Sciatic nerve (tissue), 2 donors: ENCODE results near the gene IRF5. TPM values are rescaled to one million over a fixed set of nuclear protein-coding genes. Genes with fewer than 3 reads are reported as not detected.

Experiments
- ATAC-seq: fragments of 200-7000 bp; cut with Tn5 transposase; one replicate; pipeline ENCODE4 v1.9.1; 2020; ENCODE audit warnings: mild to moderate bottlenecking, moderate library complexity
- DNase-seq: peaks from one replicate; pipeline ENCODE4 v3.0.0-alpha.2; 2020; ENCODE audit warnings: low spot score
- intact Hi-C: fragments of 100-400 bp; cut with DNase I; formaldehyde crosslinking; loops from one replicate; pipeline ENCODE4 v1.14.2; 2022
- total RNA-seq: library from RNA; stranded (reverse); fragmentation: NEBNext Ultra II Directional; extraction: Animal tissue kit (Norgen Biotek cat#: 25700); gene quantifications from one replicate; pipeline ENCODE4 v1.2.1, GENCODE V29; 2021
- donor health status: DM: no; HTN: no; CAD: no.
- donor health status: DM: no; HTN: no; CAD: no.

Gene IRF5
- total RNA-seq, 1 donor from 2014 or later: 8.7 TPM

- intact Hi-C loops: no loop called here
- ATAC-seq (no peak), DNase-seq (peak; percentile 45)
These were observed 20.6 kb upstream of the IRF5 start for GRCh38 chr7:128917122-128917521.

DNA sequence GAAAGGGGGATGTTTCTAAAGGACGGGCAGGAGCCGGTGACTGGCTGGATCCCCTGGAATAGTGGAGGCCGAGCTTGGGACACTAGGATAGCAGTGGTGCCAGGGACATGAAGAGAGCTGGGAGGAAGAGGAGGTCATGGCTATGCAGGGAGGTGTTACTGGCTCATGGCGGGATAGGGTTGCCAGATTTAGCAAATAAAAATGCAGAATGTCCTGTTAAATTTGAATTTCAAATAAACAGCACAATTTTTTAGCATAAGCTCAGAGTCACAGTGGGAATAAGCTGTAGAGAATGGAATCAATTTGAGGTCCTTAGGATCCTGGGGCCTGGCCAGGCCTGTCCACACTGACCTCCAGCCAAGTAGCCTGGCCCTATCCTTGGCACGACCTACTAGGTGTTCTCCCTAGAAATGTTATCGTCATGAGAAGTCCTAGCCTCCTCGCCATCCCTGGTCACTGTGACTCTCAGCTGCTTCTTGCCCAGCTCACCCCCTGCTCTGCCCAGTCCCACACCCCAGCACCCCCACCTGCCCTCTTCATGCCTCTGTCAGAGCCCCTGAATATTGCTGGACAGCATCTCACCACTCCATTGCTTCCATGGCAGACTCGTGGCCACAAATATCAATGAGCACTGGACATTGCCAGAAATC, 19.6 kb upstream of the IRF5 start:
- intact Hi-C loops: no loop called here
- peak; percentile 13 for DNase-seq

DNA sequence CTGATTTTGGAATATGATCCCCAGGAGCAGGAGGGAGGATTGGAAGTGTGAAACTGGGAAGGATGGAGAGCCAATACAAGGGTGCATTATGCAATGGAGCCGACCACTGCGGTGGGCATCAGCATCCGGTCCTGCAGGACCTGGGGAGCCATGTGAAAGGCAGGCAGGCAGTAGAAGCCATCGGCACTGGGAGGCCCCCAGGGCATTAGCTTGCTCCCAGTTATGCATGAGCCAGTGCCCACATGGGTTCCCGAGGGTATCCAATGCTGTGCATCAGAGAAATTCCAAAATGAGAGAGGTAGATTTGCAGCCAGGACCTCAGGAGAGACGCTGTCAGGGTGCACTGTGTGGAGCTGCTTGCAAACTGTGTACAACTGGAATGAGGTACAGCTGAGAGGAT, 18.5 kb upstream of the IRF5 start:
- DNase-seq: peak; percentile 42
- intact Hi-C loops: no loop called here
- no peak for ATAC-seq

More for the DNA sequence above, 19.6 kb upstream of the IRF5 start:
- ATAC-seq: no peak

GRCh38 chr7:128919881-128920799, 17.6 kb upstream of the IRF5 start:
- intact Hi-C loops: no loop called here
- DNase-seq (peak; percentile 50), ATAC-seq (no peak)

- ATAC-seq (no peak), DNase-seq (peak; percentile 53)
- intact Hi-C loops: no loop called here
These were observed 16.7 kb upstream of the IRF5 start for GRCh38 chr7:128920913-128921582.

DNA sequence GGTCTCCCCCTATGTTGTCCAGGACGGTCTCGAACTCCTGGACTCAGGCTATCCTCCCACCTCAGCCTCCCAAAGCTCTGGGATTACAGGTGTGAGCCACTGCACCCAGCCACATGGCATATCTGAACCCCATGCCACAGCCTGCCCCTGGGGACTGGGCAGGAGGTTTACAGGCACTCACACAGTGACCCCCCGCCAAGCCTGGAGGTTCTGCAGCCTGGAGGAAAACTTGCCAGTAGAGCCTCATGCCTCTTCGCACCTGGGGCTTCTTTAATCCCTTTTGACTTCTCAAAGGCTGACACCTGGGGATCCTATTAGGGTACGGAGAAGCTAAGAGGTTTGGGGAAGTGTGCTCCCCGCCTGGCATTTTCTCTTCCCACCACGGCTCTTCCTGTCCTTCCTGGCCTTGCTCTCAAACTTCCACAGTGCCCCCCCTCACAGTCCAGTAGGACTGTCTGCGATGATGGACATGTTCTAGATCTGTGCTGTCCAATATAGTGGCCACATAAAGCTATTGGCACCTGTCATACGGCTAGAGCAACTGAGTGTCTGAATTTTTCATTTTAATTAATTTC, 15.8 kb upstream of the IRF5 start:
- DNase-seq: peak; percentile 35
- ATAC-seq: no peak
- intact Hi-C loops: no loop called here

DNA sequence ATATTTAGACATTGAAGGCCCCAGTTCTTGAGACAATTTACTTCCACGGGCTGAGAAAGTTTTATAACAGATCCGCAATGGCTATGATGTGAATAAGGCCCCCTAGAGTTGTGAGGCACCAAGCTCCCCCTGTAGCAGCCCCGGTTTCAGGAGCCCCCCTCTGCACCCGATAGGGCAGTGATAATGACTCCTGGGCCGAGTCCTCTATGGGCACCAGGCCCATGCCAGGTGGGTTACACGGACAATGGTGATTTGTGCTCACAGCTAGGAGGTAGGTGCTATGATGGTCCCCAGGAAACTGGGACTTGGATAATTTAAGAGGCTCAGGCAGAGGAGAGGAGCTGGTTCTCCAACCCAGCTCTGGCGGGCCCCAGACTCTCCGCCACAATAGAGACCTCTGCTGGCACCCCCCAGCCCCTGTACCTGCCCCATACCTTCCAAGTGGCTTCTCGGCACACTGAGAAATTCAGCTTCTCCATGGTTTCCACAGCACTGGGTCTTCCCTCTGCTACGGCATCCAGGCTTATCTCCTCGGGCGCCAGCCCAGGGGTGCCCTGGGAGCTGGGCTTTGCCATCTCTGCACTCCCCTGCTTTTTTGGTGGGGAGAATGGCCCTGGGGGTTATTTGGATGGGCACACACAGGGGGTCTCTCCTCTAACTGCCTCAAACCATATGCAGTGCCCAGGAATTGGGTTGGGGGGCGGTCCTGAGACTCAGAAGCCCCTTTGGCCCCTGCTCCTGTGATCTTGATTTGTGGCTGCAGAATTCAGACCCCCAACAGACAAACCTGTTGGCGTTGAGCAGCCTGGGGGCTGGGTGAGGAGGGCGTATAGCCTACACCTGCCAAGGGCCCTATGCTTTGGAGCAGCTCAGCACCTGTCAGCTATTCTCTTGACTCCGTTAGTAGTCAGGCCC, 15.0 kb upstream of the IRF5 start:
- DNase-seq (peak; percentile 43), ATAC-seq (no peak)
- intact Hi-C loops: no loop called here

DNA sequence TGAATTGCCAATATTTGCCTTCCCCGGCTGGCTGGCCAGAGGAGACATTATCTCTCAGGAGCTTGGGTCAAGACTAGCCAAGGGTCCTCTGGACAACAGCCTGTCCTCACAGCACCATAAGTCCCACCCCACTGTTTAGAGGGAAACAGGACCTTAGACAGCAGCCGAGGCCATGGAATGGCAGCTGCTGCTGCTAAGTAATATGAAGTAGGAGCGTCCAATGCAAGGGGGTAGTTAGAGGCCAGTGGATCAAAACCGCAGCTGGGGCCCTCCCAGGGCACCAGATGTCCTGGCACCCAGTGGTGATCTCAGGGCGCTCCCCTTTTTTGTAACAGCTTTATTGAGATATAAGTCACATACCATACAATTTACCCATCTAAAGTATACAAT, 14.3 kb upstream of the IRF5 start:
- ATAC-seq (no peak), DNase-seq (peak; percentile 14)
- intact Hi-C loops: no loop called here

- DNase-seq (no peak), ATAC-seq (no peak)
- intact Hi-C loops: no loop called here
These were observed 12.8 kb upstream of the IRF5 start for GRCh38 chr7:128924707-128925588.

DNA sequence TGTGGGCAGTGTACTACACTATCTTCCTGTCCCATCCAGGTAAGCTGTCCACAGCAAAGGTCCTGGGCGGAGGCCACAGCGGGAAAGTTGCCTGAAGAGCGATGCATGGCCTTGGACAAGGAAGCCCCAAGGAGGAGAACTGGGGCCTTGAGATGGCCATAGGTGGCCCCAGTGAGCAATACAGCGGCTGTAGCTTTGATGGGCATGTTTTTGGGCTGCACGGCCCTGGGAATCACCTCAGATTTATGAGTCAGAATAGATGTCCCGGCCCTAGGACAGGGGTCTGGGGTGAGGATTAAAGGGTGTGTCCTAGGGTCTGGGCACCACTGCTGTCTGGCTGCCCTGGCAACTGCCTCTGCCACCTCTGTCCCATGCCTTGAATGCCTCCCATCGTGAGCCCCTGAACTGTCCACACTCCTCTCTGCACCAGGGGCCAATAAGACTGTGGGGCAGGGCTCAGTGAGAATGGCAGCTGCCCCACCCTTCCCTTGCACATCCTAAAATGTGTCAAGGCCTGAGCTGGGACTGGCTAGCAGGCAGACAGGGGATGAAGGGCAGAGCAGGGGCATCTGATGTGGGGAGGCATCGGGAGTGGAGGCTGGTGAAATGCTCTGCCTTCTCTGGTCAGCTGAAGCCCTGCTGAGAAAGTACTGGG, 9.4 kb upstream of the IRF5 start:
- intact Hi-C loops: no loop called here
- DNase-seq (peak; percentile 17), ATAC-seq (no peak)

GRCh38 chr7:128928882-128929788, 8.6 kb upstream of the IRF5 start:
- DNase-seq: peak; percentile 30
- intact Hi-C loops: no loop called here
- no peak for ATAC-seq

DNA sequence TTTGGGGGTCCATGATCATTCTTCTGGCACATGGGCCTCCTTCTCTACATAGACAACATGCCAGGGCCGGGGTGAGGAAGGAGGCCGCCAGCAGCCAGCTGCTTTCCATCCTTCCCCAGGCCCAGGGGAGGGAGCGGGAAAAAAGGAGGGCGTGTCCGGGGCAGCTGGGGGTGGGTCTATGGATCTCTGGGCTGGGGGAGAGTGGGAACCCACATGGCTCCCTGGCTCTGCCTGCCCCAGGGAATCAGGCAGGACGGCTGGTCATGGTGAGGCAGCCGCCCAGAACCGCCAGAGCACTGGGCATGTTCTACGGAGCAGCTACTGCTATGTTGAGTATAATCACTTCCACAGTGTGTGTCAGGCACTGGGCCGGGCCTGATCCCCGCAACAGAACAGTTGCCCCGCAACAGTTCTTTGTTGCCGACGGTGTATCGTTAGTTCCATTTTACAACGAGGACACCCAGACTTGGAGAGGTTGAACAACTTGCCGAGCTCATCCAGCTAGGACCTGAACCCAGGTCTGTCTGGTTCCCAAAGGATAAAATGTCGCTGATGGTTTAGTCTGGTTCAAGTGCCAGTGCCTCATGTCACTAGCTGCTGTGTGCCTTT, 6.4 kb upstream of the IRF5 start:
- peak; percentile 41 for DNase-seq
- no peak for ATAC-seq

GRCh38 chr7:128931965-128932861, 5.5 kb upstream of the IRF5 start:
- ATAC-seq (no peak), DNase-seq (peak; percentile 51)
- intact Hi-C loops: no loop called here

More for the DNA sequence above, 6.4 kb upstream of the IRF5 start:
- intact Hi-C loops: no loop called here

- DNase-seq (no peak), ATAC-seq (no peak)
- intact Hi-C loops: no loop called here
These were observed 4.9 kb upstream of the IRF5 start for GRCh38 chr7:128932862-128933179.
